WTC11 (cell line): ENCODE results near the gene TMEM238. TPM values are rescaled to one million over a fixed set of nuclear protein-coding genes. Genes with fewer than 3 reads are reported as not detected.

ENCODE experiments used
- ATAC-seq: fragments of 200-7000 bp; cut with Tn5 transposase; 2 replicates; pipeline ENCODE4 v1.10.0; 2021; ENCODE audit warnings: mild to moderate bottlenecking, moderate library complexity
- CTCF ChIA-PET: fragments of 300-600 bp; sonication (Branson Sonifier 250); formaldehyde crosslinking; loops from one replicate; lab custom pipeline; 2021; ENCODE audit warnings: antibody characterized with exemption; lab: Charles Lee
- POLR2A ChIA-PET: fragments of 350-600 bp; sonication (Branson Sonifier 250); formaldehyde crosslinking; loops from one replicate; lab custom pipeline; 2021; ENCODE audit warnings: antibody characterized with exemption; lab: Charles Lee
- DNase-seq: peaks from one replicate; pipeline ENCODE4 v3.0.0; 2021; ENCODE audit warnings: low spot score
- H3K27ac Mint-ChIP-seq: 2 replicates; pipeline ENCODE4 v1.8.0; 2021; ENCODE audit warnings: mixed read lengths
- H3K27me3 Mint-ChIP-seq: 2 replicates; pipeline ENCODE4 v1.8.0; 2021; ENCODE audit warnings: low read depth, mild to moderate bottlenecking, moderate library complexity, mixed read lengths
- H3K36me3 Mint-ChIP-seq: 2 replicates; pipeline ENCODE4 v1.8.0; 2021; ENCODE audit warnings: mixed read lengths
- H3K4me1 Mint-ChIP-seq: 2 replicates; pipeline ENCODE4 v1.8.0; 2022; ENCODE audit warnings: mixed read lengths
- H3K4me3 Mint-ChIP-seq: 2 replicates; pipeline ENCODE4 v1.8.0; 2021; ENCODE audit warnings: mild to moderate bottlenecking, moderate library complexity, mixed read lengths
- H3K9me3 Mint-ChIP-seq: 2 replicates; pipeline ENCODE4 v1.8.0; 2021; ENCODE audit warnings: mixed read lengths
- ATF1 ChIP-seq: sonication (generic); formaldehyde crosslinking; IDR thresholded peaks from 2 replicates; pipeline ENCODE4 v1.8.1; 2023; ENCODE audit warnings: mild to moderate bottlenecking, moderate library complexity, missing genetic modification reagents
- GTF2I ChIP-seq: fragments of 250-450 bp; sonication (Bioruptor Pico); conservative IDR thresholded peaks from 2 replicates; pipeline ENCODE4 v1.4.0; 2021; ENCODE audit warnings: mild to moderate bottlenecking
- MYBL2 ChIP-seq: sonication (generic); formaldehyde crosslinking; IDR thresholded peaks from 2 replicates; pipeline ENCODE4 v1.8.1; 2023; ENCODE audit warnings: mild to moderate bottlenecking, moderate library complexity, missing genetic modification reagents
- NFE2L1 ChIP-seq: sonication (generic); formaldehyde crosslinking; IDR thresholded peaks from 2 replicates; pipeline ENCODE4 v1.8.1; 2023; ENCODE audit warnings: missing genetic modification reagents
- NR2C2 ChIP-seq: sonication (generic); formaldehyde crosslinking; IDR thresholded peaks from 2 replicates; pipeline ENCODE4 v1.8.0; 2022; ENCODE audit warnings: mild to moderate bottlenecking, missing genetic modification reagents
- SMAD4 ChIP-seq: sonication (generic); formaldehyde crosslinking; IDR thresholded peaks from 2 replicates; pipeline ENCODE4 v1.8.0; 2022; ENCODE audit warnings: mild to moderate bottlenecking, missing genetic modification reagents
- ZNF263 ChIP-seq: sonication (generic); formaldehyde crosslinking; IDR thresholded peaks from 2 replicates; pipeline ENCODE4 v1.8.1; 2022; ENCODE audit warnings: low read depth, mild to moderate bottlenecking, moderate library complexity, missing genetic modification reagents
- ZNF416 ChIP-seq: fragments of 250-450 bp; sonication (Bioruptor Pico); IDR thresholded peaks from 2 replicates; pipeline ENCODE4 v1.9.0; 2021; ENCODE audit warnings: mild to moderate bottlenecking, inconsistent platforms
- total RNA-seq: library from RNA; stranded (reverse); gene quantifications from 3 replicates; pipeline ENCODE4 v1.2.3, GENCODE V29; 2021
- TF ChIP-seq, protein P1 (sequence below): sonication (generic); formaldehyde crosslinking; IDR thresholded peaks from 2 replicates; pipeline ENCODE4 v1.8.0; 2023; ENCODE audit warnings: mild to moderate bottlenecking, missing genetic modification reagents
- TF ChIP-seq, protein P2 (sequence below): fragments of 200-600 bp; IDR thresholded peaks from 2 replicates; pipeline ENCODE4 v1.8.0; 2022; ENCODE audit warnings: antibody characterized with exemption
- TF ChIP-seq, protein P3 (sequence below): sonication (generic); formaldehyde crosslinking; IDR thresholded peaks from 2 replicates; pipeline ENCODE4 v1.8.1; 2022; ENCODE audit warnings: mild to moderate bottlenecking, missing genetic modification reagents, moderate library complexity, borderline replicate concordance
- TF ChIP-seq, protein P4 (sequence below): fragments of 250-450 bp; sonication (Bioruptor Pico); IDR thresholded peaks from 2 replicates; pipeline ENCODE4 v1.9.0; 2021; ENCODE audit warnings: mild to moderate bottlenecking, borderline replicate concordance
- TF ChIP-seq, protein P5 (sequence below): sonication (generic); formaldehyde crosslinking; IDR thresholded peaks from 2 replicates; pipeline ENCODE4 v1.8.1; 2022; ENCODE audit warnings: low read depth, mild to moderate bottlenecking, moderate library complexity, missing genetic modification reagents, borderline replicate concordance

Gene TMEM238
- total RNA-seq, 1 experiment from 2014 or later = 8.3 TPM

DNA sequence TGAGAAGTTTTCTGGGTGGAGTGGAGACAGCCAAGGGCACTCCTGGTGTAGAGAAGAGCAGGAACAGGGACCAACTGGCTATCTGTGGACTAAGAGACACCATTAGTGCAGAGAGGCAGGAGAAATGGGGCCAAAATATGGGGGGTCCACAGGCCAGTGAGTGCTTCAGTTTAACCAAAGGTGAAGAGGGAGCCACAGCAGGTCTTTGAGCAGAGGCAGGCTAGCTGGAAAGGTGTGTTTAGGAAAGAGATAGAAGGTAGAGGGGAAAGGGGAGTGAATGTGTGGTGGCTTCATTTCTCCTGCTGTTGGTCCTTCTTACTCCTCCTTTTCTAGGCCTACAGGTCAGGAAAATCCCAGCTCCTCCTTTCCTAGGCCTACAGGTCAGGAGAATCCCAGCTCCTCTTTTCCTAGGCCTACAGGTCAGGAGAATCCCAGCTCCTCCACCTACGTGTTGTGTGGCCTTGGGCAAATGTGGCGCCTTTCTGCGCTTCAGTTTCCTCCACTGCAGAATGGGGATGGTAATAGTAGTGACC lies 1.5 kb downstream of the TMEM238 start:
- CTCF ChIA-PET = interaction anchor here (0.8 to 3.0 kb wide), 9 partner anchors 10 to 222 kb away, joined by 3 to 26 read pairs (median 4); partner anchors contain the start of gene KMT5C
- Mint-ChIP-seq H3K4me1 (peaks cover 34% of the 10 kb centered on the region), H3K27me3 (peaks cover 41% of the 10 kb centered on the region)

DNA sequence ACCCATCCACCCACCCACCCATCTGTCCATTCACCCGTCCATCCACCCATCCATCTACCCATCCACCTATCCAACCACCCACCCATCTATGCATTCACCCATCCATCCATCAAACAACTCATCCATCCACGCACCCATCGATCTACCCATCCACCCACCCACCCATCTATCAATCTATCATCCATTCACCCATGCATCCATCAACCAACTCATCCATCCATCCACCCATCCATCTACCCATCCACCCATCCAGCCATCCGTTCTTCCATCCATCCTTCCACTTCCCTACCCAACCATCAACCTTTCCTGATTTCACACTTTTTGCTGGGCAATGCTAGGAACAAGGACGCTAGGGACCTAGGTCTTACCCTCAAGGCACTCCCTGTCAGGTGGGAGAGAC lies 2.1 kb downstream of the TMEM238 start:
- CTCF ChIA-PET = interaction anchor here (0.8 to 2.8 kb wide), 2 partner anchors 10 to 80 kb away, joined by 3 to 26 read pairs; no protein-coding TSS in a partner anchor
- POLR2A ChIA-PET = interaction anchor here (2.1 kb wide), 1 partner anchor 41 kb away, joined by 6 read pairs; no protein-coding TSS in a partner anchor
- H3K4me3 Mint-ChIP-seq = peak overlapping the region; percentile 47; the same call in 1 of the 2 replicates
- peaks cover 13% of the 10 kb centered on the region for H3K36me3 Mint-ChIP-seq
- ATAC-seq (no peak), DNase-seq (no peak)
- peaks cover 28% of the 10 kb centered on the region for H3K4me1 Mint-ChIP-seq
- no peaks in the 10 kb centered on the region for H3K9me3 Mint-ChIP-seq
- no peak overlapping the region for H3K27ac Mint-ChIP-seq
- H3K27me3 Mint-ChIP-seq = peaks cover 41% of the 10 kb centered on the region
- TF ChIP-seq, protein P1, sequence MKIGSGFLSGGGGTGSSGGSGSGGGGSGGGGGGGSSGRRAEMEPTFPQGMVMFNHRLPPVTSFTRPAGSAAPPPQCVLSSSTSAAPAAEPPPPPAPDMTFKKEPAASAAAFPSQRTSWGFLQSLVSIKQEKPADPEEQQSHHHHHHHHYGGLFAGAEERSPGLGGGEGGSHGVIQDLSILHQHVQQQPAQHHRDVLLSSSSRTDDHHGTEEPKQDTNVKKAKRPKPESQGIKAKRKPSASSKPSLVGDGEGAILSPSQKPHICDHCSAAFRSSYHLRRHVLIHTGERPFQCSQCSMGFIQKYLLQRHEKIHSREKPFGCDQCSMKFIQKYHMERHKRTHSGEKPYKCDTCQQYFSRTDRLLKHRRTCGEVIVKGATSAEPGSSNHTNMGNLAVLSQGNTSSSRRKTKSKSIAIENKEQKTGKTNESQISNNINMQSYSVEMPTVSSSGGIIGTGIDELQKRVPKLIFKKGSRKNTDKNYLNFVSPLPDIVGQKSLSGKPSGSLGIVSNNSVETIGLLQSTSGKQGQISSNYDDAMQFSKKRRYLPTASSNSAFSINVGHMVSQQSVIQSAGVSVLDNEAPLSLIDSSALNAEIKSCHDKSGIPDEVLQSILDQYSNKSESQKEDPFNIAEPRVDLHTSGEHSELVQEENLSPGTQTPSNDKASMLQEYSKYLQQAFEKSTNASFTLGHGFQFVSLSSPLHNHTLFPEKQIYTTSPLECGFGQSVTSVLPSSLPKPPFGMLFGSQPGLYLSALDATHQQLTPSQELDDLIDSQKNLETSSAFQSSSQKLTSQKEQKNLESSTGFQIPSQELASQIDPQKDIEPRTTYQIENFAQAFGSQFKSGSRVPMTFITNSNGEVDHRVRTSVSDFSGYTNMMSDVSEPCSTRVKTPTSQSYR (CRISPR knock-in tag) = no peak
- TF ChIP-seq, protein P2, sequence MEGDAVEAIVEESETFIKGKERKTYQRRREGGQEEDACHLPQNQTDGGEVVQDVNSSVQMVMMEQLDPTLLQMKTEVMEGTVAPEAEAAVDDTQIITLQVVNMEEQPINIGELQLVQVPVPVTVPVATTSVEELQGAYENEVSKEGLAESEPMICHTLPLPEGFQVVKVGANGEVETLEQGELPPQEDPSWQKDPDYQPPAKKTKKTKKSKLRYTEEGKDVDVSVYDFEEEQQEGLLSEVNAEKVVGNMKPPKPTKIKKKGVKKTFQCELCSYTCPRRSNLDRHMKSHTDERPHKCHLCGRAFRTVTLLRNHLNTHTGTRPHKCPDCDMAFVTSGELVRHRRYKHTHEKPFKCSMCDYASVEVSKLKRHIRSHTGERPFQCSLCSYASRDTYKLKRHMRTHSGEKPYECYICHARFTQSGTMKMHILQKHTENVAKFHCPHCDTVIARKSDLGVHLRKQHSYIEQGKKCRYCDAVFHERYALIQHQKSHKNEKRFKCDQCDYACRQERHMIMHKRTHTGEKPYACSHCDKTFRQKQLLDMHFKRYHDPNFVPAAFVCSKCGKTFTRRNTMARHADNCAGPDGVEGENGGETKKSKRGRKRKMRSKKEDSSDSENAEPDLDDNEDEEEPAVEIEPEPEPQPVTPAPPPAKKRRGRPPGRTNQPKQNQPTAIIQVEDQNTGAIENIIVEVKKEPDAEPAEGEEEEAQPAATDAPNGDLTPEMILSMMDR = no peak
- TF ChIP-seq, protein P3, sequence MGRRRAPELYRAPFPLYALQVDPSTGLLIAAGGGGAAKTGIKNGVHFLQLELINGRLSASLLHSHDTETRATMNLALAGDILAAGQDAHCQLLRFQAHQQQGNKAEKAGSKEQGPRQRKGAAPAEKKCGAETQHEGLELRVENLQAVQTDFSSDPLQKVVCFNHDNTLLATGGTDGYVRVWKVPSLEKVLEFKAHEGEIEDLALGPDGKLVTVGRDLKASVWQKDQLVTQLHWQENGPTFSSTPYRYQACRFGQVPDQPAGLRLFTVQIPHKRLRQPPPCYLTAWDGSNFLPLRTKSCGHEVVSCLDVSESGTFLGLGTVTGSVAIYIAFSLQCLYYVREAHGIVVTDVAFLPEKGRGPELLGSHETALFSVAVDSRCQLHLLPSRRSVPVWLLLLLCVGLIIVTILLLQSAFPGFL (CRISPR knock-in tag) = no peak
- TF ChIP-seq ZNF263 (no peak), ATF1 (CRISPR knock-in tag) (no peak), ZNF416 (no peak), MYBL2 (CRISPR knock-in tag) (no peak), NFE2L1 (no peak)
- TF ChIP-seq, protein P4, sequence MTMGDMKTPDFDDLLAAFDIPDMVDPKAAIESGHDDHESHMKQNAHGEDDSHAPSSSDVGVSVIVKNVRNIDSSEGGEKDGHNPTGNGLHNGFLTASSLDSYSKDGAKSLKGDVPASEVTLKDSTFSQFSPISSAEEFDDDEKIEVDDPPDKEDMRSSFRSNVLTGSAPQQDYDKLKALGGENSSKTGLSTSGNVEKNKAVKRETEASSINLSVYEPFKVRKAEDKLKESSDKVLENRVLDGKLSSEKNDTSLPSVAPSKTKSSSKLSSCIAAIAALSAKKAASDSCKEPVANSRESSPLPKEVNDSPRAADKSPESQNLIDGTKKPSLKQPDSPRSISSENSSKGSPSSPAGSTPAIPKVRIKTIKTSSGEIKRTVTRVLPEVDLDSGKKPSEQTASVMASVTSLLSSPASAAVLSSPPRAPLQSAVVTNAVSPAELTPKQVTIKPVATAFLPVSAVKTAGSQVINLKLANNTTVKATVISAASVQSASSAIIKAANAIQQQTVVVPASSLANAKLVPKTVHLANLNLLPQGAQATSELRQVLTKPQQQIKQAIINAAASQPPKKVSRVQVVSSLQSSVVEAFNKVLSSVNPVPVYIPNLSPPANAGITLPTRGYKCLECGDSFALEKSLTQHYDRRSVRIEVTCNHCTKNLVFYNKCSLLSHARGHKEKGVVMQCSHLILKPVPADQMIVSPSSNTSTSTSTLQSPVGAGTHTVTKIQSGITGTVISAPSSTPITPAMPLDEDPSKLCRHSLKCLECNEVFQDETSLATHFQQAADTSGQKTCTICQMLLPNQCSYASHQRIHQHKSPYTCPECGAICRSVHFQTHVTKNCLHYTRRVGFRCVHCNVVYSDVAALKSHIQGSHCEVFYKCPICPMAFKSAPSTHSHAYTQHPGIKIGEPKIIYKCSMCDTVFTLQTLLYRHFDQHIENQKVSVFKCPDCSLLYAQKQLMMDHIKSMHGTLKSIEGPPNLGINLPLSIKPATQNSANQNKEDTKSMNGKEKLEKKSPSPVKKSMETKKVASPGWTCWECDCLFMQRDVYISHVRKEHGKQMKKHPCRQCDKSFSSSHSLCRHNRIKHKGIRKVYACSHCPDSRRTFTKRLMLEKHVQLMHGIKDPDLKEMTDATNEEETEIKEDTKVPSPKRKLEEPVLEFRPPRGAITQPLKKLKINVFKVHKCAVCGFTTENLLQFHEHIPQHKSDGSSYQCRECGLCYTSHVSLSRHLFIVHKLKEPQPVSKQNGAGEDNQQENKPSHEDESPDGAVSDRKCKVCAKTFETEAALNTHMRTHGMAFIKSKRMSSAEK = no peak

More for the DNA sequence above, 1.5 kb downstream of the TMEM238 start:
- ATAC-seq = no peak
- H3K36me3 Mint-ChIP-seq = peaks cover 19% of the 10 kb centered on the region
- TF ChIP-seq, protein P5, sequence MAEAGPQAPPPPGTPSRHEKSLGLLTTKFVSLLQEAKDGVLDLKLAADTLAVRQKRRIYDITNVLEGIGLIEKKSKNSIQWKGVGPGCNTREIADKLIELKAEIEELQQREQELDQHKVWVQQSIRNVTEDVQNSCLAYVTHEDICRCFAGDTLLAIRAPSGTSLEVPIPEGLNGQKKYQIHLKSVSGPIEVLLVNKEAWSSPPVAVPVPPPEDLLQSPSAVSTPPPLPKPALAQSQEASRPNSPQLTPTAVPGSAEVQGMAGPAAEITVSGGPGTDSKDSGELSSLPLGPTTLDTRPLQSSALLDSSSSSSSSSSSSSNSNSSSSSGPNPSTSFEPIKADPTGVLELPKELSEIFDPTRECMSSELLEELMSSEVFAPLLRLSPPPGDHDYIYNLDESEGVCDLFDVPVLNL = no peak
- TF ChIP-seq SMAD4 (no peak), GTF2I (CRISPR knock-in tag) (no peak), ATF1 (CRISPR knock-in tag) (no peak), NR2C2 (no peak)
- TF ChIP-seq, protein P1 (CRISPR knock-in tag) = no peak
- TF ChIP-seq, all 79 proteins: peak for 0
- POLR2A ChIA-PET = interaction anchor here (2.1 kb wide), 1 partner anchor 41 kb away, joined by 6 read pairs; no protein-coding TSS in a partner anchor
- no peak for DNase-seq
- Mint-ChIP-seq H3K27ac (no peak overlapping the region), H3K9me3 (no peaks in the 10 kb centered on the region), H3K4me3 (peak overlapping the region; percentile 79)
